HG02759 (cell line): Measurements from ENCODE around the gene KCND2.

Experiments used
- ATAC-seq: cut with Tn5 transposase; IDR thresholded peaks from one replicate; pipeline ENCODE4 v1.9.1; 2021; ENCODE audit warnings: mild to moderate bottlenecking, moderate library complexity; ENCODE audit not compliant: unreplicated experiment

KCND2 gene

GRCh38 chr7:120480472-120480871 lies 207.5 kb downstream of the KCND2 start:
- ATAC-seq = no peak

GRCh38 chr7:120480930-120481329 lies 208.0 kb downstream of the KCND2 start:
- no peak for ATAC-seq

- ATAC-seq = no peak
Measured at GRCh38 chr7:120486164-120486563, 213.2 kb downstream of the KCND2 start.

- ATAC-seq = no peak
Measured at GRCh38 chr7:120502132-120502531, 229.2 kb downstream of the KCND2 start.

- no peak for ATAC-seq
Measured at GRCh38 chr7:120502825-120503224, 229.8 kb downstream of the KCND2 start.

GRCh38 chr7:120504386-120504785 lies 231.4 kb downstream of the KCND2 start:
- ATAC-seq = no peak

- no peak for ATAC-seq
Measured at GRCh38 chr7:120505770-120506169, 232.8 kb downstream of the KCND2 start.

- ATAC-seq = no peak
Measured at GRCh38 chr7:120512701-120513100, 239.7 kb downstream of the KCND2 start.

- ATAC-seq = no peak
Measured at GRCh38 chr7:120519224-120519623, 246.2 kb downstream of the KCND2 start.

GRCh38 chr7:120521761-120522737 lies 249.1 kb downstream of the KCND2 start:
- no peak for ATAC-seq

- no peak for ATAC-seq
Measured at GRCh38 chr7:120523985-120524384, 251.0 kb downstream of the KCND2 start.

- ATAC-seq = no peak
Measured at GRCh38 chr7:120526902-120527509, 254.0 kb downstream of the KCND2 start.

GRCh38 chr7:120529736-120530135 lies 256.8 kb downstream of the KCND2 start:
- ATAC-seq = no peak

- no peak for ATAC-seq
Measured at GRCh38 chr7:120538335-120538734, 265.4 kb downstream of the KCND2 start.

GRCh38 chr7:120539321-120539720 lies 266.3 kb downstream of the KCND2 start:
- ATAC-seq = no peak

GRCh38 chr7:120547605-120548004 lies 274.6 kb downstream of the KCND2 start:
- ATAC-seq = peak; percentile 37

GRCh38 chr7:120550494-120551048 lies 277.6 kb downstream of the KCND2 start:
- peak; percentile 37 for ATAC-seq

GRCh38 chr7:120553491-120553890 lies 280.5 kb downstream of the KCND2 start:
- ATAC-seq = peak; percentile 33

- ATAC-seq = peak; percentile 74
Measured at GRCh38 chr7:120554960-120555571, 282.1 kb downstream of the KCND2 start.

GRCh38 chr7:120564145-120564544 lies 291.2 kb downstream of the KCND2 start:
- no peak for ATAC-seq

GRCh38 chr7:120567204-120567603 lies 294.2 kb downstream of the KCND2 start:
- ATAC-seq = no peak
